Pancreas (tissue), 10 donors: Measurements from ENCODE around the gene RNASE8. TPM values are rescaled to one million over a fixed set of nuclear protein-coding genes. Genes with fewer than 3 reads are reported as not detected.

Source experiments
- ATAC-seq, 4 donors: fragments of 200-7000 bp; cut with Tn5 transposase; one replicate each; pipeline versions ENCODE4 v1.8.0 to v1.9.1; 2020; ENCODE audit warnings: mild to moderate bottlenecking in 4 of 4, moderate library complexity in 4 of 4
- DNase-seq, 6 donors: peaks; one replicate each; pipeline ENCODE4 v3.0.0-alpha.2; 2020
- FAIRE-seq: peaks from 2 replicates; lab custom pipeline; 2012; peaks lifted over from hg19 to GRCh38; lab: Jason Lieb, UNC
- H3K27ac ChIP-seq, 4 donors: fragments of 200-600 bp; sonication (generic); 1 replicate in 3 of 4; 2 replicates in 1 of 4; pipeline versions ENCODE4 v1.5.0 to v1.8.0; 2020
- H3K27me3 ChIP-seq, 4 donors: fragments of 200-600 bp; one replicate each; pipeline ENCODE4 v1.8.0; 2021
- H3K36me3 ChIP-seq, 3 donors: fragments of 200-600 bp; sonication (generic) in 1 of 3; one replicate each; pipeline versions ENCODE4 v1.5.0 to v1.8.0; 2020 to 2021
- H3K4me1 ChIP-seq, 3 donors: fragments of 200-600 bp; one replicate each; pipeline ENCODE4 v1.8.0; 2021
- H3K4me3 ChIP-seq, 4 donors: fragments of 200-600 bp; sonication (generic) in 2 of 4; one replicate each; pipeline versions ENCODE4 v1.5.0 to v1.8.0; 2020 to 2021
- H3K9me3 ChIP-seq, 4 donors: fragments of 200-600 bp; one replicate each; pipeline ENCODE4 v1.8.0; 2021
- WGBS, 2 donors: extraction: QIAGEN DNeasy Blood & Tissue Kit; methylation state at CpG; one replicate each; pipeline ENCODE4 v1.1.7; 2013; 5-methylcytosine and 5-hydroxymethylcytosine counted together
- intact Hi-C, 3 donors: fragments of 100-400 bp; cut with DNase I; formaldehyde crosslinking; loops; one replicate each; pipeline versions ENCODE4 v1.11.1 to v1.14.2; 2022
- polyA plus RNA-seq, 2 donors: library from polyadenylated mRNA; stranded (reverse); fragments of 200-250 nt; gene quantifications; one replicate each; pipeline ENCODE4 v1.2.3, GENCODE V29; 2013
- total RNA-seq, 6 donors: library from RNA; stranded (reverse); fragmentation: NEBNext Ultra II Directional in 4 of 6; extraction: Animal tissue kit (Norgen Biotek cat#: 25700) in 4 of 6; gene quantifications; one replicate each; pipeline versions ENCODE4 v1.2.1 to v1.2.4, GENCODE V29; 2021 to 2023
- TF ChIP-seq, protein P1 (sequence below), 4 donors: fragments of 200-600 bp; sonication (generic) in 3 of 4; IDR thresholded peaks; one replicate each; pipeline versions ENCODE4 v1.5.0 to v1.8.0; 2021; ENCODE audit warnings: antibody characterized with exemption in 4 of 4
- donor health status: healthy with polysubstance abuse.
- donor health status: DM: no; HTN: no; CAD: no; lungs with moderate emphysema.
- donor health status: DM: no; HTN: no; CAD: no.
- donor health status: control.
- donor health status: control.
- donor health status: Bipolar disorder and iron deficiency.
- donor health status: DM: yes; HTN: yes; CAD: no.
- donor health status: DM: no; HTN: no; CAD: no.
- donor health status: DM: no; HTN: no; CAD: no.
- donor health status: DM: yes; HTN: yes; CAD: no.

The RNASE8 gene
- total and polyA plus RNA-seq, 8 donors = not detected

DNA sequence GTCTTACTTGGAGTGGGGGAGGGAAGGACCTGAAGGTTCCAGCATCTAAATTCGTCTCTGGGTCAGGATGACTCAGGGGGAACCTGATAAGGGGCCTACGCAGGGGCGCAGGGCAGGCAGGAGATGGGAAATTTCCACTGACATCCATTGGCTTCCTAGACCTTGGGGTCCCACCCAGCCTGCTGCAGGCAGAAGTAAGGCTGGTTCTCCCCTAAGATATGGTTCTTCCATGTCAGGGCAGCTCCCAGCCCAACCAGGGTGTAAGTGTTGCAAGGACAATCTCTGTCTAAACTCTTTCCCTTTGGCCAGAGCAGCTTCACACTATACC, 30.7 kb upstream of the RNASE8 start:
- WGBS, 2 donors = 46 to 50% methylated on average over 3 of the region's 3 CpGs
- TF ChIP-seq, protein P1, sequence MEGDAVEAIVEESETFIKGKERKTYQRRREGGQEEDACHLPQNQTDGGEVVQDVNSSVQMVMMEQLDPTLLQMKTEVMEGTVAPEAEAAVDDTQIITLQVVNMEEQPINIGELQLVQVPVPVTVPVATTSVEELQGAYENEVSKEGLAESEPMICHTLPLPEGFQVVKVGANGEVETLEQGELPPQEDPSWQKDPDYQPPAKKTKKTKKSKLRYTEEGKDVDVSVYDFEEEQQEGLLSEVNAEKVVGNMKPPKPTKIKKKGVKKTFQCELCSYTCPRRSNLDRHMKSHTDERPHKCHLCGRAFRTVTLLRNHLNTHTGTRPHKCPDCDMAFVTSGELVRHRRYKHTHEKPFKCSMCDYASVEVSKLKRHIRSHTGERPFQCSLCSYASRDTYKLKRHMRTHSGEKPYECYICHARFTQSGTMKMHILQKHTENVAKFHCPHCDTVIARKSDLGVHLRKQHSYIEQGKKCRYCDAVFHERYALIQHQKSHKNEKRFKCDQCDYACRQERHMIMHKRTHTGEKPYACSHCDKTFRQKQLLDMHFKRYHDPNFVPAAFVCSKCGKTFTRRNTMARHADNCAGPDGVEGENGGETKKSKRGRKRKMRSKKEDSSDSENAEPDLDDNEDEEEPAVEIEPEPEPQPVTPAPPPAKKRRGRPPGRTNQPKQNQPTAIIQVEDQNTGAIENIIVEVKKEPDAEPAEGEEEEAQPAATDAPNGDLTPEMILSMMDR (IDR thresholded peaks at IDR 0.05) = no peak
- no peaks in the 10 kb centered on the region for H3K9me3 ChIP-seq
- H3K27me3 ChIP-seq = no peaks in the 10 kb centered on the region
- no peaks in the 10 kb centered on the region for H3K36me3 ChIP-seq
- H3K4me3 ChIP-seq = no peak overlapping the region
- no peak for DNase-seq
- H3K4me1 ChIP-seq = peaks cover 0 to 5% (median 3%) of the 10 kb centered on the region in 3 donors
- FAIRE-seq = no peak
- H3K27ac ChIP-seq = peak overlapping the region in 1 of 4 donors; percentile 16
- ATAC-seq = no peak
- intact Hi-C loops = no loop called here

DNA sequence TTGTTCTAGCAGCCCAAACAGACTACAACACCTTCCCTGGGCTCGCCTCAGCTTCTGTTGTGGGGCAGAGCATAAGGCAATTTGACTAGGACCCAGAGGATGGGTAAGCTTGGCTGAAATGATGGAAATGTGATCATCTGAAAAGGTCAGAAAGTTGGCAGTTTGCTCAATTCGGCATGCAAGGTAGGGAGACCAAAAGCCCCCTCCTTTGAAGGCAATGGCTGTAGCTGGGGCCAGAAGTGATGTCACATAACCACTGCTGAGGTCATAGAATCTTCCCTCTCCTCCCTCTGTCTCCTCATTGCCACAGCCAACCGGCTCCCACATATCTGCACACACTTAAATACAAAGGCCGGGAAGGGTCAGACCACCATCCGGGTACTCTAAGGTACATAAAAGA, 27.7 kb upstream of the RNASE8 start, which contains the start of gene TPPP2:
TPPP2 (plus strand) TSS at position 301 of the 400 bp plus-strand sequence. CDS start 365 bp downstream, outside the sequence.
- Histone ChIP-seq H3K4me1 (no peaks in the 10 kb centered on the region), H3K27ac (no peak within 1 kb of the TSS), H3K27me3 (no peaks in the 10 kb centered on the region), H3K36me3 (no peaks in the 10 kb centered on the region), H3K4me3 (no peak within 1 kb of the TSS), H3K9me3 (no peaks in the 10 kb centered on the region)
- ATAC-seq (no peak), FAIRE-seq (no peak), DNase-seq (no peak)
- intact Hi-C loops = no loop called here
- TF ChIP-seq, protein P1 (IDR thresholded peaks at IDR 0.05) = no peak
- 86 to 90% methylated on average over 5 of the region's 5 CpGs for WGBS, 2 donors

DNA sequence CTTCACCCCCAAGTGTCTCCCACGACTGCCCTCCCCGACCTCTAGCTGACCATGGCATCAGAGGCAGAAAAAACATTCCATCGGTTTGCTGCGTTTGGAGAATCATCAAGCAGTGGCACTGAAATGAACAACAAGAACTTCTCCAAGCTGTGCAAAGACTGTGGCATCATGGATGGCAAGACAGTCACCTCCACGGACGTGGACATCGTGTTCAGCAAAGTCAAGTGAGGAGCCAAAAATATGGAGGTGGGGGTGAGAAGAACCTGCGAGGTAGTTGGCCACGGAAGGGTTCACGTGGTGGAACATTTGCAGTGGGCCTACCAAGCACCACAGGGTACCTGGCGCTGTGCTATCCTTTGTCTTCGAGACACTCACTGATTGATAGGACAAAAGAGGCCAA, 27.1 kb upstream of the RNASE8 start:
- no peak for FAIRE-seq
- no peak overlapping the region for H3K4me3 ChIP-seq
- intact Hi-C loops = no loop called here
- 82 to 89% methylated on average over 12 of the region's 12 CpGs for WGBS, 2 donors
- H3K4me1 ChIP-seq = no peaks in the 10 kb centered on the region
- TF ChIP-seq, protein P1 (IDR thresholded peaks at IDR 0.05) = no peak
- ATAC-seq = no peak
- no peaks in the 10 kb centered on the region for H3K27me3 ChIP-seq
- no peak for DNase-seq
- no peaks in the 10 kb centered on the region for H3K9me3 ChIP-seq
- no peaks in the 10 kb centered on the region for H3K36me3 ChIP-seq
- no peak overlapping the region for H3K27ac ChIP-seq

DNA sequence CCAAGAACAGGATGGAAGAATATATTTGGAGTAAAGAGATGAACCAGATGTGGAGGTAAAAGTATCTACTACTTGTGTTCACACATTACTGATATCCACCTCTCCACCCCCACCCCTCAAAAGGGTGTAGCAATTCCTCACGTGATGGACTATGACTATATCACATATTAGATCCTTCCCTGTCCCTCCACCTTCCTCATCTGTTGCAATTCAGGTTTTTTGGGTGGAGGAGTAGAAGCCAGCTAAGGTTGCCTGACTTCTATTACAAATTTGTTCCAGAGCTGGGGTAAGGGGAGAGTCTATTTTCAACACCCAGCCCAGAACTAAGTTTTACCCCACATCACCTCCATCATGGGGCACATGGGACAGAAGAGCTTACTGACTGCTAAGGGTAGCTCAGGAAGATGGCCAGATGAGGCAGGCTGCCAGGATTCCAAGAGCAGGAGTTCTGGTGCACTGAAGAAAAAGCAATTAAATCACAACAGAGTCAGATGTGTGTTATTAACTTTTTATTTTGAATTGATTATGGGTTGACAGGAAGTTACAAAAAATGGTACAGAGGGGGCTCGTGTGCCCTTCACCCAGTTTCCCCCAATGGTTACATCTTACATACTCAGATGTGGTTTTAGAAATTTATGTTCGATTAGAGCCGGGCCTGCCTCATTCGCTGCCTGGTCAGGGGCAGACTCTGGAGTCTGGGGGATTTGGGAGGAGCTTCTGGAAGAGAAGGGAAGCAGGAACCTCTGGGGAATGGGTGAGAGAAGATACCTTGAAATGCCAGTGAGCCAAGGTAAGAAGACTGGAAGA, 25.1 kb upstream of the RNASE8 start:
- Histone ChIP-seq H3K4me3 (no peak overlapping the region), H3K36me3 (no peaks in the 10 kb centered on the region), H3K27me3 (no peaks in the 10 kb centered on the region), H3K27ac (no peak overlapping the region), H3K9me3 (no peaks in the 10 kb centered on the region), H3K4me1 (no peaks in the 10 kb centered on the region)
- TF ChIP-seq, protein P1 (IDR thresholded peaks at IDR 0.05) = no peak
- no peak for FAIRE-seq
- intact Hi-C loops = no loop called here
- WGBS, 2 donors = 78 to 79% methylated on average over 5 of the region's 5 CpGs
- ATAC-seq = no peak
- DNase-seq = no peak

DNA sequence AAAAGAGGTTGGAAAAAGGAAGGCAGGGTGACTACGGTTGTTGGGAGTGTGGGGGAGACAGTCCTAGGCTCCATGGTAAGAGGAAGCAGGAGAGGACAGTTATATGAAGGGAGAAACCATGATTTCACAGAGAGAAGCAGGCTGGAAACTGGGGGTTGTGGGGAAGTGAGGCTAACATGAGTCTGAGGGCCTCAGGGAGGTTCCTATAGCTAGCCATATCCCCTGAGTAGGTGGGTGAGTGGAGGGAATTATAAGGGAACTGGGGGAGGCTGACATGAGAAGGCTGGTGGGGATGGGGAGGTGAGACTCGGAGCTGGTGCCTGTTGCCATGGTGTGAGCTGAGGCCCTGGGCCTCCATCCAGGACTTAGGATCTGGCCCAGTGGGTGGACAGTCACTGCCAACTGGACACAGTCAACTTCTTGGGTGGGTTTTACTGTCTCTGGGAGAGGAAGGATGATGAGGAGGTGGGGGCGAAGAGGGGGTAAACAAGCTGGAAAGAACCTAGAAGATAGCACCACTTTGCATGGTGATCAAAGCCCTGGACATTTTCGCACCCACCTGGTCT, 24.4 kb upstream of the RNASE8 start:
- intact Hi-C loops = no loop called here
- TF ChIP-seq, protein P1 (IDR thresholded peaks at IDR 0.05) = no peak
- H3K4me1 ChIP-seq = peaks cover 0 to 1% (median 0%) of the 10 kb centered on the region in 3 donors
- no peak for DNase-seq
- FAIRE-seq = no peak
- H3K27me3 ChIP-seq = no peaks in the 10 kb centered on the region
- no peak overlapping the region for H3K27ac ChIP-seq
- no peak overlapping the region for H3K4me3 ChIP-seq
- ATAC-seq = no peak
- no peaks in the 10 kb centered on the region for H3K36me3 ChIP-seq
- WGBS, 2 donors = 88 to 91% methylated on average over 4 of the region's 4 CpGs
- no peaks in the 10 kb centered on the region for H3K9me3 ChIP-seq
